A549 treated with CORT108297 at 1 μM for 4 hours (cell line): Measurements from ENCODE around the gene PRR19. TPM values are rescaled to one million over a fixed set of nuclear protein-coding genes. Genes with fewer than 3 reads are reported as not detected.

ENCODE experiments used
- total RNA-seq: library from RNA; stranded (reverse); fragments of 200-300 nt; extraction: Qiagen RNA extraction; gene quantifications from 5 replicates; pipeline ENCODE4 v1.2.3, GENCODE V29; 2022

PRR19 gene
- total RNA-seq: 3.8 to 4.7 TPM (median 4.1 TPM) in 5 replicates

DNA sequence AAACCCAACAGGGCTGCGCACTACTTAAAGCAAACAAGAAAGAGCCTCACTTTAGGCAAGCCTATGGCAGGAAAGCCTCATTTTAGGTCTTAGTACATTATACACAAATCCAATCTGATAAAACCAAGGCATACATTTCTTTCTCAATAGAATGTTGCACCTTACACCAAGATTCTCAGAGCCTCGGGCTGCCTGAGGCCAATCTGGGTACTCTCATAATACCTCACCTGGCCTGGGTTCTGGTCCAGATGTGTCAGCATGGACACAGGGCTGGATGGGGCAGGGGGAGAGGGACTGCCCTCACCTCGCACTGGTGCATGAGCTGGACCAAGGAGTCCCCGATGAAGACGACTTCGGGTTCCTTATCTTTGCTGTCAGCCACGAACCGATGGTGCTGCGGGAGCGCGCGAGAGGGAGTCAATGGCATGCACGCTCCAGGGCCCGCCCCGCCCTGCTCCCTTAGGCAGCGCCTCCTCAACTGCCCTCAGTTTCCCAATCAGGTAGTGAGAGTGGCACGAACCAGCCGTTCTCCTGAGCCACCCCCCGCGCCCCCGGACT, at the start of gene PRR19:
Gene PRR19 (plus strand): TSS at position 487 of the 558 bp plus-strand sequence. CDS start 7,453 bp downstream, outside the sequence.

DNA sequence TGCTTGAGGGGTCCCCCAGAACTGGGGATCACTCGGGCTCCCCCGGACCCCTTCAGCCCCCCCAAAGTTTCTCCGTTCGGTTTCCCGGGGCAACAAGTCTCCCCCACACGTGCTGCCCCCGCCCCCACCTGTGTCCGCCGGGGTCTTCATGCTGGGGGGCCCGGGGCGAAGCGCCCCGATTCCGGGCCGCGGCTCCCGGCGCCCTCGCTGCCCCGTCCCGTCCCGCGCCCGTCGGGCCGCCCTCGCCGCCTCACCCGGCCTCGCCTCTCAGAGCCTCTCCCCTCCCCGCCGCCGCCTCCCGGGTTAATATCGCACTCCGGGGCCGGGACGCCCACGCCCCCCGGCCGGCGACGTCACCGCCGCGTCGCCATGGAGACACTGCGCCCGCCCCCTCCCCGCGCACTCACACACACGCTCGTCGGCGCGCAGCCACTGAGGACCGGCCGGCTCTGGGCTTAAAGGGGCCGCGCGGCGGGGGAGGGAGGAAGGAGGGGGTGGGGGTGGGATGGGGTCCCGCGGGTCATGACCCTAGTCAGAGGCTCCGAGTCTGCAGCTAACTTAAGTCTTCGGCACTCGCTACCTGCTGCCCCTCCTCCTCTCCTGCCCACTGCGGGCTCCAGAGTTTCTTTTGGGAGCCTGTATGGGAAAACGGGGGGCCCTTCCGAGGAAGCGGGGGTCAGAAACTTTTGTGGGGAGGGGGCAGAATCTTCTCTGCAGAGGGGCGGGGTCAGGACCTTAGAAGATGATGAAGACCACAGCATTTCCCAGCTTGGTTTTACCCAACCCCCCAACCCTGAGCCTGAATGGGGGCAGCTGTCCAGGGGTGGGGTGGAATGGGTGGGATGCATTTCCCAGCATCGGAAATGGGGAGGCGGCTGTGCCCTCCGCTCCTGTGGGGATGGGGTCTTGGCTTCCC, 46.8 kb upstream of the PRR19 start, which contains the start of gene ERF:
Gene ERF (minus strand): TSS at position 279 of the 916 bp plus-strand sequence. CDS start 129 bp downstream, at position 150.

DNA sequence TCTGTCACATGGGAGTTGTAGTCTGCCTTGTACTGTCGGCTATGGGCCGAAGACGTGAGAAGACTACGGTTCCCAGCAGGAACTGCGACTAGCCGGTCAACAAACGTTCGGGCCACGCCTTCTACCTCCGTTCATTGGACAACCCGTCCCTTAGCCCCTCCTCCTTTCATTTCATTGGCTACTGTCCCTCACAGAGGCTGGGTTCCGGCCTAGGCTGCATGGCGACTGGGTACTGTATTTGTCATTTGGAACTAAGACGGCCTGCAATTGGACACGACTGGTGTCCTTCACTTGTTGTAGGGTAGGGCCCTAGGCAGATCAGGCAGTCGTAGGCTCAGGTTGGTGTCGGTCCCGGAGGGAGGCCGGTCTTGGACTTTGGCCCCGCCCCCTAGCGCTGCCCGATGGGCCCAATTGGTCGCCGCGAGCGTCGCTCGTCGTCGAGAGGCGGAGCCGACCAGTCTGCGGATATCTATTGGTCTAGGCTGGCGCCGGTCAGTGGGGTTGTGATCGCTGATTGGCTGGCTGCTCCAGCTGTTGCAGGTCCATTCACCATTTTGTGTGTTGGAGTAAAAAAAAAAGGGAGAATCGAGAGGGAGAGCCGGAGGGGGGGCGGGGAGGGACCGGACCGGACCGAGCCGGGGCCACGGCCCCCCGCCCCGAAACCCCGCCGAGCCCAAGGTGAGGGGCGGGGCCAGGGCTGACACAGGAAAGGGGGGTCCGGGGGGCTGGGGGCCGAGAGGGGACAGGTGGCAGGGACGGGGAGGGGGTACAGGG, 33.0 kb upstream of the PRR19 start, which contains the start of gene CIC:
Gene CIC (plus strand): TSS at position 549 of the 774 bp plus-strand sequence. CDS start 2,532 bp downstream, outside the sequence.

GRCh38 chr19:42313096-42313839, 11.3 kb downstream of the PRR19 start, which contains the start of gene TMEM145:
Gene TMEM145, plus strand, starts transcription at chr19:42313309. Its CDS starts 68 bp downstream, at chr19:42313377.

DNA sequence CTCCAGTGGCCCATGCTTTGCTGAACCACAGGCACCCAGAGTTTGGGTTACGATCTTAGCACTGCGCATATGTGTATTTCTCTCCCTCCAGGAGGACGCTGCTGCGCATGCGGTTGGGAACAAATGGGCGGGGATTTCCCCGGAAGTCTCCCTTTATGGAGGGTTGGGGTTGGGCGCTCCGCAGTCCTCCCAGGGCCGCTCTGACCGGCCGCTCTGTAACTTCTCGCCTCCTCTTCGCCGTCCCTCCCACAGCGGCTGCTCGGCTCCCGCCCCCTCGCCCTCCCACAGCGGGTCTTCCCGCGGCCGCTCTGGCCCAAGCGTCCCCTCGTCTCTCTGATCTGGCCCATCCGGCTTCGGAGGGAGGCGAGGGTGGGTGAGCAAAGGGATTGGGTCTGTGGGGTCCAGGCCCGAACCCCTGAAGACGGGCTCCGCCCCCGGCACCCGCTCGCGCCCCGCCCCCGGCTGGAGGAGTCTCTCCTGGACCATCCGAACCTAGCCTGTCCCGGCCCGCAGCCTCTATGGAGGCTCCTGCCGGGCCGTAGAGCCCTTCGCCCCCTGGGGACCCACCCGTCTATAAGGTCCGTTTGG, 23.5 kb downstream of the PRR19 start, which contains the start of gene MEGF8:
Gene MEGF8 (plus strand): TSS at position 328 of the 588 bp plus-strand sequence. CDS start 609 bp downstream, outside the sequence.

Other genes starting within 250 kb of the PRR19 start
- gene GRIK5, start 231.9 kb upstream of the PRR19 start, total RNA-seq: 0.38 to 0.72 TPM (median 0.58 TPM) in 5 replicates
- gene ZNF574, start 226.0 kb upstream of the PRR19 start, total RNA-seq: 26.8 to 41.0 TPM (median 37.4 TPM) in 5 replicates
- gene POU2F2, start 169.7 kb upstream of the PRR19 start, total RNA-seq: 0.27 to 0.69 TPM (median 0.58 TPM) in 5 replicates
- gene DEDD2, start 84.5 kb upstream of the PRR19 start, total RNA-seq: 68.1 to 93.9 TPM (median 85.4 TPM) in 5 replicates
- gene ZNF526, start 81.8 kb upstream of the PRR19 start, total RNA-seq: 15.4 to 21.1 TPM (median 19.6 TPM) in 5 replicates
- gene GSK3A, start 59.5 kb upstream of the PRR19 start, total RNA-seq: 115 to 168 TPM (median 158 TPM) in 5 replicates
- gene ERF, start 47.0 kb upstream of the PRR19 start, total RNA-seq: 99.5 to 132 TPM (median 132 TPM) in 5 replicates
- 44.4 to 64.0 TPM (median 60.3 TPM) in 5 replicates for gene CIC, start 32.9 kb upstream of the PRR19 start, total RNA-seq
- gene PAFAH1B3, start 492 bp downstream of the PRR19 start, total RNA-seq: 127 to 157 TPM (median 154 TPM) in 5 replicates
- 2.1 to 4.1 TPM (median 2.8 TPM) in 5 replicates for gene TMEM145, start 11.2 kb downstream of the PRR19 start, total RNA-seq
- gene MEGF8, start 23.5 kb downstream of the PRR19 start, total RNA-seq: 20.9 to 29.9 TPM (median 23.3 TPM) in 5 replicates
- 39.2 to 54.5 TPM (median 51.7 TPM) in 5 replicates for gene CNFN, start 88.2 kb downstream of the PRR19 start, total RNA-seq
- gene LIPE, start 125.3 kb downstream of the PRR19 start, total RNA-seq: 1.5 to 3.1 TPM (median 2.4 TPM) in 5 replicates
- gene CXCL17, start 140.8 kb downstream of the PRR19 start, total RNA-seq: 0.08 to 0.18 TPM in 2 of 5 replicates, not detected in the others
- 1.7 to 1.9 TPM (median 1.8 TPM) in 5 replicates for gene CEACAM1, start 226.3 kb downstream of the PRR19 start, total RNA-seq